Heart left ventricle (tissue), 13 donors: Measurements from ENCODE around the gene RASA4B.

Source experiments
- POLR2A ChIP-seq, 2 donors: fragments of 450-650 bp; IDR thresholded peaks; one replicate each; pipeline ENCODE4 v1.6.1; 2017; ENCODE audit warnings: antibody characterized with exemption in 2 of 2, mild to moderate bottlenecking in 2 of 2, moderate library complexity in 2 of 2
- TF ChIP-seq, protein P1 (sequence below), 12 donors: fragments of 200-600 bp; sonication (generic) in 4 of 12; IDR thresholded peaks; one replicate each; pipeline versions ENCODE4 v1.5.0 to v1.8.0; 2018 to 2022; ENCODE audit warnings: antibody characterized with exemption in 12 of 12, mild to moderate bottlenecking in 5 of 12
- donor health status: ischemic (EF 13 %, LVEDD 7.1; RV severe dilation, severe dysfunction).
- donor health status: DM: no; HTN: yes; CAD: no.
- donor health status: DM: no; HTN: no; CAD: no.
- donor health status: ischemic (EF 25% LVEDD 6.9; RV normal size, moderate dysfunction).
- donor health status: ischemic (EF 25% LVEDD 5.7; RV mildly dilated, moderate dysfunction).
- donor health status: ischemic (EF 35%, LVEDD 5.7; RV mildly dilated, moderate dysfunction).
- donor health status: nonischemic (EF 11% LVEDD 7.7; RV severe dilation, severe dysfunction).
- donor health status: DM: yes; HTN: yes; CAD: no.
- donor health status: PGD.
- donor health status: ischemic (EF 29% LVEDD 5.4; RV normal size, mild dysfunction).
- donor health status: nonischemic (EF 23%, LVEDD 6.1; RV moderate dilation, normal function).

GRCh38 chr7:102457352-102457924, 60.1 kb downstream of the RASA4B start:
- TF ChIP-seq, protein P1, sequence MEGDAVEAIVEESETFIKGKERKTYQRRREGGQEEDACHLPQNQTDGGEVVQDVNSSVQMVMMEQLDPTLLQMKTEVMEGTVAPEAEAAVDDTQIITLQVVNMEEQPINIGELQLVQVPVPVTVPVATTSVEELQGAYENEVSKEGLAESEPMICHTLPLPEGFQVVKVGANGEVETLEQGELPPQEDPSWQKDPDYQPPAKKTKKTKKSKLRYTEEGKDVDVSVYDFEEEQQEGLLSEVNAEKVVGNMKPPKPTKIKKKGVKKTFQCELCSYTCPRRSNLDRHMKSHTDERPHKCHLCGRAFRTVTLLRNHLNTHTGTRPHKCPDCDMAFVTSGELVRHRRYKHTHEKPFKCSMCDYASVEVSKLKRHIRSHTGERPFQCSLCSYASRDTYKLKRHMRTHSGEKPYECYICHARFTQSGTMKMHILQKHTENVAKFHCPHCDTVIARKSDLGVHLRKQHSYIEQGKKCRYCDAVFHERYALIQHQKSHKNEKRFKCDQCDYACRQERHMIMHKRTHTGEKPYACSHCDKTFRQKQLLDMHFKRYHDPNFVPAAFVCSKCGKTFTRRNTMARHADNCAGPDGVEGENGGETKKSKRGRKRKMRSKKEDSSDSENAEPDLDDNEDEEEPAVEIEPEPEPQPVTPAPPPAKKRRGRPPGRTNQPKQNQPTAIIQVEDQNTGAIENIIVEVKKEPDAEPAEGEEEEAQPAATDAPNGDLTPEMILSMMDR (IDR thresholded peaks at IDR 0.05), result no peak
- TF ChIP-seq POLR2A (IDR thresholded peaks at IDR 0.05), result no peak
